ENCODE results near the gene VKORC1L1. TPM values are rescaled to one million over a fixed set of nuclear protein-coding genes. Genes with fewer than 3 reads are reported as not detected.

The VKORC1L1 gene
- total RNA-seq, 1 donor from 2014 or later: 23.1 TPM

GRCh38 chr7:65966146-65966545 lies 93.3 kb downstream of the VKORC1L1 start:
- no peak for DNase-seq (ENCODE audit: extremely low spot score, unreplicated experiment)
- no peak overlapping the region for H3K4me3 Mint-ChIP-seq (ENCODE audit: unreplicated experiment)
- H3K9me3 Mint-ChIP-seq (ENCODE audit: unreplicated experiment): no peaks in the 10 kb centered on the region
- H3K4me1 Mint-ChIP-seq (ENCODE audit: unreplicated experiment): no peaks in the 10 kb centered on the region
- peaks cover 41% of the 10 kb centered on the region for H3K36me3 Mint-ChIP-seq (ENCODE audit: unreplicated experiment)
- no peaks in the 10 kb centered on the region for H3K27me3 Mint-ChIP-seq (ENCODE audit: unreplicated experiment)
- no peak for TF ChIP-seq CTCF (IDR thresholded peaks at IDR 0.05)
- H3K27ac Mint-ChIP-seq (ENCODE audit: unreplicated experiment): no peak overlapping the region

- no peaks in the 10 kb centered on the region for H3K4me1 Mint-ChIP-seq (ENCODE audit: unreplicated experiment)
- H3K27ac Mint-ChIP-seq (ENCODE audit: unreplicated experiment): peak overlapping the region; percentile 14
- TF ChIP-seq CTCF (IDR thresholded peaks at IDR 0.05): no peak
- H3K9me3 Mint-ChIP-seq (ENCODE audit: unreplicated experiment): no peaks in the 10 kb centered on the region
- no peak for DNase-seq (ENCODE audit: extremely low spot score, unreplicated experiment)
- no peak overlapping the region for H3K4me3 Mint-ChIP-seq (ENCODE audit: unreplicated experiment)
- H3K27me3 Mint-ChIP-seq (ENCODE audit: unreplicated experiment): no peaks in the 10 kb centered on the region
- peaks cover 43% of the 10 kb centered on the region for H3K36me3 Mint-ChIP-seq (ENCODE audit: unreplicated experiment)
These were observed 94.7 kb downstream of the VKORC1L1 start for GRCh38 chr7:65967361-65968155.

- Mint-ChIP-seq H3K27ac (ENCODE audit: unreplicated experiment) (no peak overlapping the region), H3K4me1 (ENCODE audit: unreplicated experiment) (no peaks in the 10 kb centered on the region), H3K36me3 (ENCODE audit: unreplicated experiment) (peaks cover 38% of the 10 kb centered on the region), H3K27me3 (ENCODE audit: unreplicated experiment) (no peaks in the 10 kb centered on the region), H3K4me3 (ENCODE audit: unreplicated experiment) (no peak overlapping the region), H3K9me3 (ENCODE audit: unreplicated experiment) (no peaks in the 10 kb centered on the region)
- DNase-seq (ENCODE audit: extremely low spot score, unreplicated experiment): no peak
- no peak for TF ChIP-seq CTCF (IDR thresholded peaks at IDR 0.05)
These were observed 95.6 kb downstream of the VKORC1L1 start for GRCh38 chr7:65968256-65969185.

- no peak for TF ChIP-seq CTCF (IDR thresholded peaks at IDR 0.05)
- Mint-ChIP-seq H3K27ac (ENCODE audit: unreplicated experiment) (no peak overlapping the region), H3K9me3 (ENCODE audit: unreplicated experiment) (no peaks in the 10 kb centered on the region), H3K4me3 (ENCODE audit: unreplicated experiment) (no peak overlapping the region), H3K4me1 (ENCODE audit: unreplicated experiment) (no peaks in the 10 kb centered on the region), H3K36me3 (ENCODE audit: unreplicated experiment) (peaks cover 31% of the 10 kb centered on the region), H3K27me3 (ENCODE audit: unreplicated experiment) (no peaks in the 10 kb centered on the region)
- no peak for DNase-seq (ENCODE audit: extremely low spot score, unreplicated experiment)
These were observed 98.1 kb downstream of the VKORC1L1 start for GRCh38 chr7:65971021-65971420.

GRCh38 chr7:65972976-65973375 lies 100.1 kb downstream of the VKORC1L1 start:
- H3K27ac Mint-ChIP-seq (ENCODE audit: unreplicated experiment): no peak overlapping the region
- H3K9me3 Mint-ChIP-seq (ENCODE audit: unreplicated experiment): no peaks in the 10 kb centered on the region
- no peak for TF ChIP-seq CTCF (IDR thresholded peaks at IDR 0.05)
- peaks cover 14% of the 10 kb centered on the region for H3K36me3 Mint-ChIP-seq (ENCODE audit: unreplicated experiment)
- no peaks in the 10 kb centered on the region for H3K27me3 Mint-ChIP-seq (ENCODE audit: unreplicated experiment)
- no peak for DNase-seq (ENCODE audit: extremely low spot score, unreplicated experiment)
- H3K4me3 Mint-ChIP-seq (ENCODE audit: unreplicated experiment): no peak overlapping the region
- no peaks in the 10 kb centered on the region for H3K4me1 Mint-ChIP-seq (ENCODE audit: unreplicated experiment)
